Hippocampal formation (tissue), 2 donors: ENCODE data around the gene TMEM212.
"Not testable (repeated sequence)": the region's sequence is repeated elsewhere in the genome, so short reads cannot be mapped to it uniquely, and the experiment has no call there.

Experiments
- DNase-seq, 2 donors: peaks; one replicate each; lab custom pipeline; 2025; lab: John Stamatoyannopoulos, UW

TMEM212 gene

GRCh38 chr3:171890398-171890797 is 47.2 kb downstream of the TMEM212 start:
- DNase-seq, result no peak

- DNase-seq, result no peak
Measured at GRCh38 chr3:171892457-171892856, 49.3 kb downstream of the TMEM212 start.

GRCh38 chr3:171895291-171895690 is 52.1 kb downstream of the TMEM212 start:
- no peak for DNase-seq

GRCh38 chr3:171895900-171896299 is 52.8 kb downstream of the TMEM212 start:
- DNase-seq, result no peak

- no peak for DNase-seq
Measured at GRCh38 chr3:171896316-171896715, 53.2 kb downstream of the TMEM212 start.

- no peak for DNase-seq
Measured at GRCh38 chr3:171898192-171898591, 55.0 kb downstream of the TMEM212 start.

- no peak for DNase-seq
Measured at GRCh38 chr3:171900446-171900845, 57.3 kb downstream of the TMEM212 start.

- DNase-seq, result no peak
Measured at GRCh38 chr3:171901615-171902312, 58.6 kb downstream of the TMEM212 start.

- DNase-seq, result no peak
Measured at GRCh38 chr3:171904829-171905228, 61.7 kb downstream of the TMEM212 start.

GRCh38 chr3:171906503-171906902 is 63.4 kb downstream of the TMEM212 start:
- DNase-seq, result not testable (repeated sequence)

- no peak for DNase-seq
Measured at GRCh38 chr3:171906951-171907676, 64.0 kb downstream of the TMEM212 start.

- DNase-seq, result no peak
Measured at GRCh38 chr3:171907761-171908160, 64.6 kb downstream of the TMEM212 start.

- DNase-seq, result no peak
Measured at GRCh38 chr3:171908731-171909130, 65.6 kb downstream of the TMEM212 start.
